Osteocyte (in vitro differentiated cells): Measurements from ENCODE around the gene ATP1A3. TPM values are rescaled to one million over a fixed set of nuclear protein-coding genes. Genes with fewer than 3 reads are reported as not detected.

Experiments
- DNase-seq: peaks from one replicate; pipeline ENCODE4 v3.0.0; 2021; ENCODE audit warnings: mixed read lengths; ENCODE audit not compliant: unreplicated experiment; ENCODE audit errors: extremely low spot score
- H3K27ac Mint-ChIP-seq: one replicate; pipeline ENCODE4 v1.8.0; 2021; ENCODE audit warnings: mild to moderate bottlenecking, mixed read lengths; ENCODE audit not compliant: unreplicated experiment
- H3K27me3 Mint-ChIP-seq: one replicate; pipeline ENCODE4 v1.8.0; 2021; ENCODE audit warnings: mixed read lengths; ENCODE audit not compliant: unreplicated experiment
- H3K36me3 Mint-ChIP-seq: one replicate; pipeline ENCODE4 v1.8.0; 2021; ENCODE audit warnings: mixed read lengths; ENCODE audit not compliant: unreplicated experiment
- H3K4me1 Mint-ChIP-seq: one replicate; pipeline ENCODE4 v1.8.0; 2021; ENCODE audit warnings: mixed read lengths; ENCODE audit not compliant: unreplicated experiment
- H3K4me3 Mint-ChIP-seq: one replicate; pipeline ENCODE4 v1.8.0; 2021; ENCODE audit warnings: mild to moderate bottlenecking, moderate library complexity, mixed read lengths; ENCODE audit not compliant: unreplicated experiment
- H3K9me3 Mint-ChIP-seq: one replicate; pipeline ENCODE4 v1.8.0; 2021; ENCODE audit warnings: mixed read lengths; ENCODE audit not compliant: unreplicated experiment
- total RNA-seq: library from RNA; stranded (reverse); gene quantifications from 2 replicates; pipeline ENCODE4 v1.2.1, GENCODE V29; 2021
- TF ChIP-seq, protein P1 (sequence below): fragments of 200-600 bp; sonication (generic); IDR thresholded peaks from 2 replicates; pipeline ENCODE4 v1.5.0; 2021; ENCODE audit warnings: antibody characterized with exemption, mild to moderate bottlenecking, moderate library complexity

The ATP1A3 gene
- total RNA-seq, 1 donor from 2014 or later, result not detected

DNA sequence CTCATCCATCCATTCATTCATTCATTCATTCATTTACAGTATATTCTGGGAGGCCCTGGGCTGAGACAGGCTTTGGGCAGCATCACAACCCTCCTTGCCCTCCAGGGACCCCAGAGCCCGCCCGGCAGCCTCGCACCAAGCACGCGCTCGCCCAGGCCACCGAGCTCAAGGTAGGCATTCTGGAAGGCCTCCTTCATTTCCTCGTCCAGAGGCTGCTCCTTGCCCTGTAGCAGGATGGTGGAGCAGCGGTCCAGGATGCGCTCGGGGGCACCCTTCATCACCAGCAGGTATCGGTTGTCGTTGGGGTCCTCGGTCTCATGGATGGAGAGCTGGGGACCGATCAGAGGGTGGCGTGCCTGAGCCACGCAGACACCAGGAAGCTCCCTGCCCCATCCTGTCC lies 15.6 kb downstream of the ATP1A3 start:
- Mint-ChIP-seq H3K27ac (no peak overlapping the region), H3K9me3 (no peaks in the 10 kb centered on the region), H3K27me3 (peaks cover 6% of the 10 kb centered on the region), H3K4me3 (no peak overlapping the region), H3K4me1 (no peaks in the 10 kb centered on the region), H3K36me3 (no peaks in the 10 kb centered on the region)
- DNase-seq, result no peak
- TF ChIP-seq, protein P1, sequence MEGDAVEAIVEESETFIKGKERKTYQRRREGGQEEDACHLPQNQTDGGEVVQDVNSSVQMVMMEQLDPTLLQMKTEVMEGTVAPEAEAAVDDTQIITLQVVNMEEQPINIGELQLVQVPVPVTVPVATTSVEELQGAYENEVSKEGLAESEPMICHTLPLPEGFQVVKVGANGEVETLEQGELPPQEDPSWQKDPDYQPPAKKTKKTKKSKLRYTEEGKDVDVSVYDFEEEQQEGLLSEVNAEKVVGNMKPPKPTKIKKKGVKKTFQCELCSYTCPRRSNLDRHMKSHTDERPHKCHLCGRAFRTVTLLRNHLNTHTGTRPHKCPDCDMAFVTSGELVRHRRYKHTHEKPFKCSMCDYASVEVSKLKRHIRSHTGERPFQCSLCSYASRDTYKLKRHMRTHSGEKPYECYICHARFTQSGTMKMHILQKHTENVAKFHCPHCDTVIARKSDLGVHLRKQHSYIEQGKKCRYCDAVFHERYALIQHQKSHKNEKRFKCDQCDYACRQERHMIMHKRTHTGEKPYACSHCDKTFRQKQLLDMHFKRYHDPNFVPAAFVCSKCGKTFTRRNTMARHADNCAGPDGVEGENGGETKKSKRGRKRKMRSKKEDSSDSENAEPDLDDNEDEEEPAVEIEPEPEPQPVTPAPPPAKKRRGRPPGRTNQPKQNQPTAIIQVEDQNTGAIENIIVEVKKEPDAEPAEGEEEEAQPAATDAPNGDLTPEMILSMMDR, result no peak

DNA sequence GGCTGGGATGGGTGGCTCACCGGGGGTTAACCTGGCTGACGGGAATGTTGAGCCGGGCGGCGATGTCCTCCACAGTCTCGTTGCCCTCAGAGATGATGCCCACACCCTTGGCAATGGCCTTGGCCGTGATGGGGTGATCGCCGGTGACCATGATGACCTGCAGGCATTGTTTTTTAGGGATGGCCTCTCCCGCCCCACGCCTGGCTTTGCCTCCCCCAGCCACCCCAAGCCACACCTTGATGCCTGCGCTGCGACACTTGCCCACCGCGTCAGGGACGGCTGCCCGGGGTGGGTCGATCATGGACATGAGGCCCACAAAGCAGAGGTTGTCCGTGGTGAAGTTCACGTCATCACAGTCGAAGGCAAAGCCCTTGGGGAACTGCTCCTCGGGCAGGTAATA lies 16.1 kb downstream of the ATP1A3 start:
- H3K36me3 Mint-ChIP-seq, result no peaks in the 10 kb centered on the region

DNA sequence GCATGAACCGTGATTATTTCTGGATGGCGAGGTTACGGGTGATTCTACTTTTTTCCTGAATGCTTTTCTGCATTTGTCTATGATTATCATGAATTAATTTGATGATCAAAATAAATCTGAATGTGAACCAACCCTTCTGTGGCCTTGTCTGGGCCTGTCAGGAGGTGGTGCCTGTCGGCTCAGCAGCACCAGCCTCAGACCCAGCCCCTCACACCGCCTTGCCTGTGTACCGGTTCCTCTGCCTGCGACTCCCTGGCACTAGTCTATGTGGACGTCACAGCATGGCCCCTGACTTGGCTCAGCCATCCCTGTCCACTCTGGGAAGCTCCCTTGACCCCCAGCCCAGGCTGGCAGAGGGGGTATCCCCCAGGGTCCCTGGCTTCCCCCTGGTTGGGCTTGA lies 19.4 kb downstream of the ATP1A3 start:
- H3K27me3 Mint-ChIP-seq, result peaks cover 6% of the 10 kb centered on the region
- DNase-seq, result no peak
- H3K36me3 Mint-ChIP-seq, result no peaks in the 10 kb centered on the region
- no peaks in the 10 kb centered on the region for H3K9me3 Mint-ChIP-seq
- H3K27ac Mint-ChIP-seq, result no peak overlapping the region
- TF ChIP-seq, protein P1, result no peak
- H3K4me3 Mint-ChIP-seq, result no peak overlapping the region
- no peaks in the 10 kb centered on the region for H3K4me1 Mint-ChIP-seq

More for the DNA sequence above, 16.1 kb downstream of the ATP1A3 start:
- no peak for DNase-seq
- TF ChIP-seq, protein P1, result no peak
- Mint-ChIP-seq H3K27ac (no peak overlapping the region), H3K4me1 (no peaks in the 10 kb centered on the region), H3K27me3 (peaks cover 3% of the 10 kb centered on the region), H3K9me3 (no peaks in the 10 kb centered on the region), H3K4me3 (no peak overlapping the region)

DNA sequence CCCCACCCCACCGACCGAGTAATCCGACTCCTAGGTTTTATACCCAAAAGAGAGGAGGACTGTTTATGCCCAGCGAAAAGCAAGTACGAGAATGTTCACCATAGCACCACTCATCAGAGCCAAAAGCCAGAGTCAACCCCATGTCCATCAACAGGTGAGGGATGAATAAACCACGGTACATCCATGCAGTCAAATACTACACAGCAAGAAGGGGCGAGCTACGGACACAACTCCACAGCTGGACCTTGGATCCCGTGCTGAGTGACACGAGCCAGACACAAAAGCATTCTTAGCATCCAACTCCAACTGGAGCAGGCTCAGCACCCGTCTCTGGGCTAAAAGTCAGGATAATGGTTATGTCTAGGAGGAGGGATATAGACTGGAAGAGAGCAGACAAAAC lies 22.7 kb downstream of the ATP1A3 start:
- H3K27ac Mint-ChIP-seq, result no peak overlapping the region
- DNase-seq, result no peak
- TF ChIP-seq, protein P1, result no peak
- no peaks in the 10 kb centered on the region for H3K4me1 Mint-ChIP-seq
- H3K4me3 Mint-ChIP-seq, result no peak overlapping the region
- H3K9me3 Mint-ChIP-seq, result no peaks in the 10 kb centered on the region
- peaks cover 15% of the 10 kb centered on the region for H3K27me3 Mint-ChIP-seq
- no peaks in the 10 kb centered on the region for H3K36me3 Mint-ChIP-seq

DNA sequence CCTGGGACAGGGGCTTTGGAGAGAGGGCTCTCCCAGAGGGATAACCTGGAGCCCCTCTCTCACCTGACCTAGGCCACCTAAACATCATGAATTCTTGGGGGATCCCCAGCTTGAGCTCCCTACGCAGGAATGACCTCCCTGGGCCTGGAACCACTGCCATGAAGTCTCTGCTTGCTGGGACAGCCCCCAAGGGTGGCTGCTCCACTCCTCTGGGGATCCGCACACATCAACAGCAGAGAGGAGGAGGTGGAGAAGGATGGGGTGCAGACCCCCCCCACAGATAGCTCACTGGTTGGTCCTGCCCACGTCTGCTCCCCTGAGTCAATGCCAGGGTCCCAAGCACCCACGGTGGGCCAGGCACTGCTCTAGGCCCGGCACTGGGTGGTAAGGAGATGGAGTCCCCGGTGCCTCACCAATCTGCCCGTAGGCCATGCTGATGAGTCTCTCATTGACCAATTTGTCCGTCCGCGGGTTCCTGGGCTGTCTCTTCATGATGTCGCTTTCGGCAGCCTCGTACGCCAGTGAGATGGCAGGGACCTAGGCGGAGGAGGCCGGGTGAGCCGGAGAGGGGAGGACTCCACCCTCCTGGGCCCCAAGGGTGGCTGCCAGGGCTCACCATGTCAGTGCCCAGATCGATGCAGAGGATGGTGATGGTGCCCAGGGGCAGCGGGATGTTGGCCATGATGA lies 24.1 kb downstream of the ATP1A3 start:
- Mint-ChIP-seq H3K4me3 (no peak overlapping the region), H3K9me3 (no peaks in the 10 kb centered on the region), H3K36me3 (no peaks in the 10 kb centered on the region), H3K27ac (no peak overlapping the region), H3K27me3 (peaks cover 18% of the 10 kb centered on the region), H3K4me1 (no peaks in the 10 kb centered on the region)
- no peak for DNase-seq
- TF ChIP-seq, protein P1, result no peak
